Neural progenitor cell (in vitro differentiated cells): ENCODE results near the gene POLG2. TPM values are rescaled to one million over a fixed set of nuclear protein-coding genes. Genes with fewer than 3 reads are reported as not detected.
A peak's percentile ranks its signal among the peaks of the same experiment; 100 is the strongest.

Experiments used
- DNase-seq: peaks from one replicate; pipeline ENCODE4 v3.0.0-alpha.2; 2016; ENCODE audit warnings: low spot score
- H2AFZ ChIP-seq: fragments of 200-600 bp; sonication (generic); replicated peaks from 2 replicates; pipeline ENCODE4 v1.6.1; 2016; ENCODE audit warnings: antibody characterized with exemption
- H3F3A ChIP-seq: fragments of 200-600 bp; sonication (generic); 2 replicates; pipeline ENCODE4 v1.6.1; 2016; ENCODE audit warnings: antibody characterized with exemption, low read depth
- H3K27ac ChIP-seq: fragments of 200-600 bp; sonication (generic); 2 replicates; pipeline ENCODE4 v1.5.1; 2016; ENCODE audit warnings: mild to moderate bottlenecking
- H3K27me3 ChIP-seq: fragments of 200-600 bp; sonication (generic); 2 replicates; pipeline ENCODE4 v1.6.1; 2016; ENCODE audit warnings: mild to moderate bottlenecking, moderate library complexity
- H3K36me3 ChIP-seq: fragments of 200-600 bp; sonication (generic); 2 replicates; pipeline ENCODE4 v1.5.1; 2016
- H3K4me1 ChIP-seq: fragments of 200-600 bp; sonication (generic); 2 replicates; pipeline ENCODE4 v1.6.1; 2016; ENCODE audit warnings: mixed run types
- H3K4me2 ChIP-seq: fragments of 200-600 bp; sonication (generic); 2 replicates; pipeline ENCODE4 v1.6.1; 2016
- H3K4me3 ChIP-seq: fragments of 200-600 bp; sonication (generic); 2 replicates; pipeline ENCODE4 v1.5.1; 2016
- H3K79me2 ChIP-seq: fragments of 200-600 bp; sonication (generic); 2 replicates; pipeline ENCODE4 v1.6.1; 2016; ENCODE audit warnings: low read depth
- H3K9ac ChIP-seq: fragments of 200-600 bp; sonication (generic); 2 replicates; pipeline ENCODE4 v1.6.1; 2016
- H3K9me3 ChIP-seq: fragments of 200-600 bp; sonication (generic); 2 replicates; pipeline ENCODE4 v1.5.1; 2016; ENCODE audit warnings: low read depth
- H4K20me1 ChIP-seq: fragments of 200-600 bp; sonication (generic); 2 replicates; pipeline ENCODE4 v1.6.1; 2016; ENCODE audit warnings: low read depth
- H3K27ac Mint-ChIP-seq: 3 replicates; pipeline ENCODE4 v1.8.0; 2021; ENCODE audit warnings: mixed read lengths
- H3K27me3 Mint-ChIP-seq: 2 replicates; pipeline ENCODE4 v1.8.0; 2022; ENCODE audit warnings: low read depth, mild to moderate bottlenecking, inconsistent platforms, moderate library complexity, mixed read lengths; ENCODE audit not compliant: insufficient read depth
- H3K36me3 Mint-ChIP-seq: 3 replicates; pipeline ENCODE4 v1.8.0; 2021; ENCODE audit warnings: mixed read lengths
- H3K4me1 Mint-ChIP-seq: 3 replicates; pipeline ENCODE4 v1.8.0; 2021; ENCODE audit warnings: mixed read lengths
- H3K4me3 Mint-ChIP-seq: 3 replicates; pipeline ENCODE4 v1.8.0; 2021; ENCODE audit warnings: mild to moderate bottlenecking, moderate library complexity, mixed read lengths
- H3K9me3 Mint-ChIP-seq: 3 replicates; pipeline ENCODE4 v1.8.0; 2020; ENCODE audit warnings: mixed read lengths
- EZH2 ChIP-seq: fragments of 200-600 bp; sonication (generic); IDR thresholded peaks from 2 replicates; pipeline ENCODE4 v1.6.1; 2017; ENCODE audit warnings: antibody characterized with exemption, mild to moderate bottlenecking, moderate library complexity
- EZH2phosphoT487 ChIP-seq: fragments of 200-600 bp; sonication (generic); IDR thresholded peaks from 2 replicates; pipeline ENCODE4 v1.6.1; 2017; ENCODE audit warnings: antibody characterized with exemption
- total RNA-seq: library from RNA; depleted of rRNA; stranded (reverse); fragments of >200 nt; gene quantifications from 2 replicates; pipeline ENCODE4 v1.2.3, GENCODE V29; 2015; ENCODE audit warnings: low replicate concordance
- TF ChIP-seq, protein P1 (sequence below): fragments of 200-600 bp; sonication (generic); IDR thresholded peaks from 2 replicates; pipeline ENCODE4 v1.5.1; 2017; ENCODE audit warnings: antibody characterized with exemption, mild to moderate bottlenecking

POLG2 gene
- total RNA-seq, 1 donor from 2014 or later, result 33.9 TPM

DNA sequence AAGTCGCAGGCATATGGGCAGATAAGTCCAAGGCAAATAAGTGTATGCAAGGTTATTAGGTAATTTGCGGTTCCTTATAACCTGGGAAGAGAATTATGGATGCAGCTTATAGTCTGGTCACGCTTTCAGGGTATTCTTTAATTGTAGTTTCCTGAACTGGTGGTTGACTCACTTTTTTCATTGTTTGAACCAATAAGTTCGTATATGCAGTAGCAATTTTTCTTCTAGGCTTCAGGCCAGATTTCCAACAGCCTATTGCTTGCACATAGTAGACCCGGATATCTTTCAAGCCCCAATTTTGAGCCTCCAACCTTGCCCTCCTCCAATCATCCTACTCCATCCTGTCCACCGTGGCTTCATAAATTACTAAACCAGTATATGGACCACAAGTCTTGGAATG is 22.7 kb upstream of the POLG2 start:
- Histone ChIP-seq H4K20me1 (peaks cover 5% of the 10 kb centered on the region), H3K36me3 (peaks cover 17% of the 10 kb centered on the region), H3K27ac (no peak overlapping the region), H3K9me3 (no peaks in the 10 kb centered on the region), H3K79me2 (peaks cover 27% of the 10 kb centered on the region), H3K4me3 (no peak overlapping the region), H3K4me1 (no peaks in the 10 kb centered on the region), H3K9ac (no peak overlapping the region), H2AFZ (no peak overlapping the region), H3K27me3 (no peaks in the 10 kb centered on the region), H3K4me2 (no peak overlapping the region), H3F3A (no peaks in the 10 kb centered on the region)
- Mint-ChIP-seq H3K27ac (no peak overlapping the region), H3K27me3 (no peaks in the 10 kb centered on the region), H3K4me3 (no peak overlapping the region), H3K4me1 (no peaks in the 10 kb centered on the region), H3K36me3 (peaks cover 34% of the 10 kb centered on the region), H3K9me3 (no peaks in the 10 kb centered on the region)
- no peak for DNase-seq
- TF ChIP-seq, protein P1, sequence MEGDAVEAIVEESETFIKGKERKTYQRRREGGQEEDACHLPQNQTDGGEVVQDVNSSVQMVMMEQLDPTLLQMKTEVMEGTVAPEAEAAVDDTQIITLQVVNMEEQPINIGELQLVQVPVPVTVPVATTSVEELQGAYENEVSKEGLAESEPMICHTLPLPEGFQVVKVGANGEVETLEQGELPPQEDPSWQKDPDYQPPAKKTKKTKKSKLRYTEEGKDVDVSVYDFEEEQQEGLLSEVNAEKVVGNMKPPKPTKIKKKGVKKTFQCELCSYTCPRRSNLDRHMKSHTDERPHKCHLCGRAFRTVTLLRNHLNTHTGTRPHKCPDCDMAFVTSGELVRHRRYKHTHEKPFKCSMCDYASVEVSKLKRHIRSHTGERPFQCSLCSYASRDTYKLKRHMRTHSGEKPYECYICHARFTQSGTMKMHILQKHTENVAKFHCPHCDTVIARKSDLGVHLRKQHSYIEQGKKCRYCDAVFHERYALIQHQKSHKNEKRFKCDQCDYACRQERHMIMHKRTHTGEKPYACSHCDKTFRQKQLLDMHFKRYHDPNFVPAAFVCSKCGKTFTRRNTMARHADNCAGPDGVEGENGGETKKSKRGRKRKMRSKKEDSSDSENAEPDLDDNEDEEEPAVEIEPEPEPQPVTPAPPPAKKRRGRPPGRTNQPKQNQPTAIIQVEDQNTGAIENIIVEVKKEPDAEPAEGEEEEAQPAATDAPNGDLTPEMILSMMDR, result no peak
- TF ChIP-seq EZH2 (no peak), EZH2phosphoT487 (no peak)

DNA sequence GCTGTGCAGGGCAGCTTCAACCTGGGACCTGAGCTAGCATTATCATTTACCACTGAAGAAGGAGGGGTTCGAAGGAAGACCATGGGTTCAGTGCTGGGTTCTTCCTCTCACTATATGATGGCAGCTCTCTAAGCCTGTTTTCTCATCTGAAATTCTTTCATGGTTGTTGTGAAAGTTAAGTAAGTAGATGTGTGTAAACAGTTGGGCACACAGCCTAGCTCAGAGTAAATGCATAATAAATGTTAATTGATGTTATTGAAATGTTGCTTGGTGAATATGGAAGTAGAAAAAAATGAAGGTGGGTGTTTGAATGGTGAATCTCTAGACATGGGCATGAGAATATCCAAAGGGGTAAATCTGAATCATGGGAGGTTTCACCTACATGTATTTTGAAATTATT is 19.0 kb upstream of the POLG2 start:
- DNase-seq, result no peak
- no peak overlapping the region for H3K4me2 ChIP-seq
- Mint-ChIP-seq H3K4me1 (no peaks in the 10 kb centered on the region), H3K27ac (no peak overlapping the region), H3K36me3 (peaks cover 37% of the 10 kb centered on the region), H3K9me3 (no peaks in the 10 kb centered on the region), H3K27me3 (no peaks in the 10 kb centered on the region), H3K4me3 (no peak overlapping the region)
- H3K27me3 ChIP-seq, result no peaks in the 10 kb centered on the region
- peaks cover 10% of the 10 kb centered on the region for H4K20me1 ChIP-seq
- H3K79me2 ChIP-seq, result peaks cover 58% of the 10 kb centered on the region
- no peaks in the 10 kb centered on the region for H3K4me1 ChIP-seq
- no peaks in the 10 kb centered on the region for H3K9me3 ChIP-seq
- no peak overlapping the region for H2AFZ ChIP-seq
- peaks cover 35% of the 10 kb centered on the region for H3K36me3 ChIP-seq
- H3K9ac ChIP-seq, result no peak overlapping the region
- no peak overlapping the region for H3K4me3 ChIP-seq
- TF ChIP-seq EZH2phosphoT487, result no peak
- H3K27ac ChIP-seq, result no peak overlapping the region
- no peaks in the 10 kb centered on the region for H3F3A ChIP-seq

DNA sequence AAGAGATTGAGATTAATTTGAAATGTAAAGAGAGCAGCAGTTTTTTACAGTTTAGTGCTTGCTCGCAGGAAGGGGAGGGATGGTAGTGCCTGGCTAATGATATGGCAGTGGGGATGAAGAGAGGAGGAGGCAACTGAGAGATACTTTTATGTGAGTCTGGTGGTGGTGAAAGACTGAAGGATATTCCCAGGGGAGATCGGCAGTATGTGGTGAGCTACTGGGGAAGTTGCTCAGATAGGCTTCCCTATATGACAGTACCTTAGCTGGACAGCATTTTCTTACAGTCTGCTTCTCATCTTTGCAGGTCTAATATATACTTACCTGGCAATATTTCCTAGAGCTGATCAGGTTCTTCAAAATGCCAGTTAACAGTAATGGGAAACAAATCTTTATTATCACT is 18.6 kb upstream of the POLG2 start:
- Mint-ChIP-seq H3K36me3 (peaks cover 39% of the 10 kb centered on the region), H3K27me3 (no peaks in the 10 kb centered on the region), H3K4me3 (no peak overlapping the region), H3K9me3 (no peaks in the 10 kb centered on the region), H3K27ac (no peak overlapping the region), H3K4me1 (no peaks in the 10 kb centered on the region)
- H3K27ac ChIP-seq, result no peak overlapping the region
- DNase-seq, result no peak
- H3K36me3 ChIP-seq, result peaks cover 35% of the 10 kb centered on the region
- H3K9me3 ChIP-seq, result no peaks in the 10 kb centered on the region
- H3K27me3 ChIP-seq, result no peaks in the 10 kb centered on the region
- H3K4me1 ChIP-seq, result no peaks in the 10 kb centered on the region
- H4K20me1 ChIP-seq, result peaks cover 10% of the 10 kb centered on the region
- TF ChIP-seq EZH2phosphoT487, result no peak
- TF ChIP-seq, protein P1, result no peak
- TF ChIP-seq EZH2, result no peak
- no peak overlapping the region for H2AFZ ChIP-seq
- H3K4me3 ChIP-seq, result no peak overlapping the region
- H3F3A ChIP-seq, result no peaks in the 10 kb centered on the region
- H3K9ac ChIP-seq, result no peak overlapping the region
- H3K4me2 ChIP-seq, result no peak overlapping the region
- H3K79me2 ChIP-seq, result peaks cover 62% of the 10 kb centered on the region

DNA sequence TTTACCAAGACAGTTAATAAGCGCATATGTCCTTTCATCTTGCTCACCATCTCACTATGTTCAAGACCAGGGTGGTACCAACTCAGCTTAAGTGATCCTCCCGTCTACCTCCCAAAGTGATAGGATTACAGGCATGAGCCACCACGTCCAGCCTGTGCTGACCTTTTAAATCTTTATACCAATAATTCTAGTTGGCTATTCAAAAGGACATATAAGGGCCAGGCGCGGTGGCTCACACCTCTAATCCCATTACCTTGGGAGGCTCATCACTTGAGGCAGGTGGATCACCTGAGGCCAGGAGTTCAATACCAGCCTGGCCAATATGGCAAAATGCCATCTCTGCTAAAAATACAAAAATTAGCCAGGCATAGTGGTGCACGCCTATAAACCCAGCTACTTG is 12.3 kb upstream of the POLG2 start:
- Mint-ChIP-seq H3K27ac (no peak overlapping the region), H3K27me3 (peaks cover 12% of the 10 kb centered on the region), H3K36me3 (peaks cover 28% of the 10 kb centered on the region), H3K4me3 (no peak overlapping the region), H3K9me3 (no peaks in the 10 kb centered on the region), H3K4me1 (peaks cover 23% of the 10 kb centered on the region)
- Histone ChIP-seq H3K36me3 (peaks cover 28% of the 10 kb centered on the region), H3F3A (peaks cover 24% of the 10 kb centered on the region), H3K4me2 (peak overlapping the region; percentile 96), H3K27me3 (no peaks in the 10 kb centered on the region), H3K4me3 (no peak overlapping the region), H2AFZ (no peak overlapping the region), H3K27ac (no peak overlapping the region), H3K9ac (no peak overlapping the region), H3K4me1 (peaks cover 12% of the 10 kb centered on the region), H3K9me3 (no peaks in the 10 kb centered on the region), H4K20me1 (peaks cover 42% of the 10 kb centered on the region), H3K79me2 (peaks cover 93% of the 10 kb centered on the region)
- TF ChIP-seq, protein P1, result no peak
- TF ChIP-seq EZH2phosphoT487, result no peak
- TF ChIP-seq EZH2, result no peak
- no peak for DNase-seq
